ENCODE results near the gene FAM187B.

DNA sequence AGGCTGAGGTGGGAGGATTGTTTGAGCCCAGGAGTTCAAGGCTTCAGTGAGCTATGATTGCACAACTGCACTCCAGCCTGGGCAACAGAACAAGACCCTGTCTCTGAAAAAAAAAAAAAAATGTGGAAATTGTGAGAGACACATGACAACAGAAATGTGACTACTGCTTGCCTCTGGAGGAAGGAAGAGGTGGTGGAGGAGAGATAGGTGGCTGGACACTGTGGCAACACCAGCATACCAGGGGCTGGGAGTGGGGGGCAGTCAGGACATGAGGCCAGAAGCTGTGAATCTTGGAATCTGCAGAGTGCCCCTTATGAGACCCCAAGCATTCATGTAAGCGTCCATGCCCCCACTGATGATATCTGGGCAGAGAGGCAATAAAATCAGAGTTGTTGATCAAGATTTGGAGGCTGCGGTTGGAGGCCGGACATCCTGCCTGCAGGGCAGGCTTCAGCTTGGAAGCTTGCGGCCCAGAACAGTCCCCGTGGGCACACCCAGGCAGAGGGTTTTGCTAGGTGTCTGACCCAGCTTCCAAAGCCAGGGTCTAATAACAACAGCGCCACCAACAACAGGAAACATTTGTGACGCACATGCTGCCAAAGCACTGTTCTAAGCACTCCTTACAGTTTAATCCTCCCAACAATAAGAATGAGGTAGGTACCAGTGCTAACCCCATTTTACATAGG, 16.9 kb downstream of the FAM187B start:
- TF ChIP-seq, protein P1, sequence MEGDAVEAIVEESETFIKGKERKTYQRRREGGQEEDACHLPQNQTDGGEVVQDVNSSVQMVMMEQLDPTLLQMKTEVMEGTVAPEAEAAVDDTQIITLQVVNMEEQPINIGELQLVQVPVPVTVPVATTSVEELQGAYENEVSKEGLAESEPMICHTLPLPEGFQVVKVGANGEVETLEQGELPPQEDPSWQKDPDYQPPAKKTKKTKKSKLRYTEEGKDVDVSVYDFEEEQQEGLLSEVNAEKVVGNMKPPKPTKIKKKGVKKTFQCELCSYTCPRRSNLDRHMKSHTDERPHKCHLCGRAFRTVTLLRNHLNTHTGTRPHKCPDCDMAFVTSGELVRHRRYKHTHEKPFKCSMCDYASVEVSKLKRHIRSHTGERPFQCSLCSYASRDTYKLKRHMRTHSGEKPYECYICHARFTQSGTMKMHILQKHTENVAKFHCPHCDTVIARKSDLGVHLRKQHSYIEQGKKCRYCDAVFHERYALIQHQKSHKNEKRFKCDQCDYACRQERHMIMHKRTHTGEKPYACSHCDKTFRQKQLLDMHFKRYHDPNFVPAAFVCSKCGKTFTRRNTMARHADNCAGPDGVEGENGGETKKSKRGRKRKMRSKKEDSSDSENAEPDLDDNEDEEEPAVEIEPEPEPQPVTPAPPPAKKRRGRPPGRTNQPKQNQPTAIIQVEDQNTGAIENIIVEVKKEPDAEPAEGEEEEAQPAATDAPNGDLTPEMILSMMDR (IDR thresholded peaks at IDR 0.05): no peak
- TF ChIP-seq POLR2A (IDR thresholded peaks at IDR 0.05): no peak
